Left kidney (tissue), 2 donors: Measurements from ENCODE around the gene HPS1. TPM values are rescaled to one million over a fixed set of nuclear protein-coding genes. Genes with fewer than 3 reads are reported as not detected.
A peak's percentile ranks its signal among the peaks of the same experiment; 100 is the strongest.
"Not testable (repeated sequence)": the region's sequence is repeated elsewhere in the genome, so short reads cannot be mapped to it uniquely, and the experiment has no call there.

Source experiments
- DNase-seq: peaks from one replicate; pipeline ENCODE4 v3.0.0-alpha.2; 2013
- polyA plus RNA-seq: library from polyadenylated mRNA; unstranded; fragments of 120-200 nt; gene quantifications from one replicate; pipeline ENCODE4 v1.2.1, GENCODE V29; 2013; ENCODE audit not compliant: insufficient read length

Gene HPS1
- polyA plus RNA-seq, 1 donor = 33.0 TPM

GRCh38 chr10:98390406-98390805, 56.3 kb downstream of the HPS1 start:
- no peak for DNase-seq

- no peak for DNase-seq
Observed at GRCh38 chr10:98389398-98389797, 57.3 kb downstream of the HPS1 start.

- no peak for DNase-seq
Observed at GRCh38 chr10:98388101-98388655, 58.6 kb downstream of the HPS1 start.

GRCh38 chr10:98384531-98385133, 62.1 kb downstream of the HPS1 start:
- no peak for DNase-seq

GRCh38 chr10:98383869-98384268, 62.9 kb downstream of the HPS1 start:
- DNase-seq = no peak

GRCh38 chr10:98383134-98383667, 63.5 kb downstream of the HPS1 start:
- DNase-seq = not testable (repeated sequence)

GRCh38 chr10:98382691-98383101, 64.0 kb downstream of the HPS1 start:
- DNase-seq = no peak

- DNase-seq = no peak
Observed at GRCh38 chr10:98380493-98381339, 66.0 kb downstream of the HPS1 start.

- no peak for DNase-seq
Observed at GRCh38 chr10:98378722-98379121, 68.0 kb downstream of the HPS1 start.

GRCh38 chr10:98377536-98377935, 69.2 kb downstream of the HPS1 start:
- no peak for DNase-seq

GRCh38 chr10:98377001-98377400, 69.7 kb downstream of the HPS1 start:
- no peak for DNase-seq

- DNase-seq = peak; percentile 83
Observed at GRCh38 chr10:98376485-98376884, 70.2 kb downstream of the HPS1 start.

GRCh38 chr10:98374217-98374985, 72.3 kb downstream of the HPS1 start:
- DNase-seq = no peak

GRCh38 chr10:98373260-98374040, 73.3 kb downstream of the HPS1 start:
- no peak for DNase-seq

GRCh38 chr10:98370831-98371820, 75.6 kb downstream of the HPS1 start:
- DNase-seq = no peak

- no peak for DNase-seq
Observed at GRCh38 chr10:98369801-98370200, 76.9 kb downstream of the HPS1 start.

GRCh38 chr10:98368644-98369043, 78.1 kb downstream of the HPS1 start:
- DNase-seq = no peak

- DNase-seq = no peak
Observed at GRCh38 chr10:98367604-98368451, 78.9 kb downstream of the HPS1 start.
